Measurements from ENCODE around the gene ORAI1.

GRCh38 chr12:121668750-121669520 lies 42.6 kb downstream of the ORAI1 start:
- no peak for TF ChIP-seq POLR2A (IDR thresholded peaks at IDR 0.05)
- peak; percentile 41 to 61 (median 47) for TF ChIP-seq CTCF (IDR thresholded peaks at IDR 0.05)
